MCF 10A (cell line): Measurements from ENCODE around the gene ATP5F1D. TPM values are rescaled to one million over a fixed set of nuclear protein-coding genes. Genes with fewer than 3 reads are reported as not detected.

Experiments used
- BruUV-seq: library from RNA; stranded (reverse); fragments of 400-500 nt; replicated peaks from 2 replicates; lab custom pipeline; 2021; lab: Mats Ljungman, UMichigan
- CTCF ChIA-PET: fragments of 300-600 bp; sonication (Branson Sonifier 250); formaldehyde crosslinking; extraction: SDS; loops from one replicate; lab custom pipeline; 2021; ENCODE audit warnings: antibody characterized with exemption, inconsistent platforms; lab: Yijun Ruan, JAX
- POLR2A ChIA-PET: fragments of 300-600, 350-650 bp; sonication (Branson Sonifier 250); formaldehyde crosslinking; extraction: SDS; loops from one replicate; lab custom pipeline; 2020; ENCODE audit warnings: antibody characterized with exemption, inconsistent platforms; lab: Yijun Ruan, JAX
- DNase-seq: peaks from one replicate; pipeline ENCODE4 v3.0.0-alpha.2; 2018; ENCODE audit not compliant: unreplicated experiment
- H3K27ac Mint-ChIP-seq: one replicate; pipeline ENCODE4 v1.8.0; 2022; ENCODE audit warnings: mild to moderate bottlenecking, low read depth, mixed read lengths; ENCODE audit not compliant: unreplicated experiment
- H3K27me3 Mint-ChIP-seq: one replicate; pipeline ENCODE4 v1.8.0; 2022; ENCODE audit warnings: mixed read lengths; ENCODE audit not compliant: insufficient read depth, unreplicated experiment
- H3K36me3 Mint-ChIP-seq: one replicate; pipeline ENCODE4 v1.8.0; 2022; ENCODE audit warnings: mild to moderate bottlenecking, moderate library complexity, mixed read lengths; ENCODE audit not compliant: insufficient read depth, unreplicated experiment
- H3K4me1 Mint-ChIP-seq: one replicate; pipeline ENCODE4 v1.8.0; 2022; ENCODE audit warnings: mixed read lengths; ENCODE audit not compliant: insufficient read depth, unreplicated experiment
- H3K4me3 Mint-ChIP-seq: one replicate; pipeline ENCODE4 v1.8.0; 2022; ENCODE audit warnings: mild to moderate bottlenecking, moderate library complexity, mixed read lengths; ENCODE audit not compliant: unreplicated experiment
- H3K9me3 Mint-ChIP-seq: one replicate; pipeline ENCODE4 v1.8.0; 2022; ENCODE audit warnings: mixed read lengths; ENCODE audit not compliant: unreplicated experiment
- intact Hi-C: fragments of 100-400 bp; cut with micrococcal nuclease; formaldehyde crosslinking; loops from 2 replicates; pipeline ENCODE4 v1.14.1; 2022
- total RNA-seq: library from RNA; stranded (reverse); gene quantifications from 2 replicates; pipeline ENCODE4 v1.2.3, GENCODE V29; 2022
- TF ChIP-seq, protein P1 (sequence below): fragments of 200-600 bp; IDR thresholded peaks from one replicate; pipeline ENCODE4 v1.8.0; 2022; ENCODE audit warnings: antibody characterized with exemption, mild to moderate bottlenecking; ENCODE audit not compliant: unreplicated experiment

Gene ATP5F1D
- total RNA-seq, 1 experiment from 2014 or later = 258 TPM

- Mint-ChIP-seq H3K27me3 (no peaks in the 10 kb centered on the region), H3K36me3 (peaks cover 59% of the 10 kb centered on the region), H3K9me3 (no peaks in the 10 kb centered on the region), H3K4me3 (peak overlapping the region; percentile 86), H3K27ac (no peak overlapping the region), H3K4me1 (peaks cover 5% of the 10 kb centered on the region)
- TF ChIP-seq, protein P1, sequence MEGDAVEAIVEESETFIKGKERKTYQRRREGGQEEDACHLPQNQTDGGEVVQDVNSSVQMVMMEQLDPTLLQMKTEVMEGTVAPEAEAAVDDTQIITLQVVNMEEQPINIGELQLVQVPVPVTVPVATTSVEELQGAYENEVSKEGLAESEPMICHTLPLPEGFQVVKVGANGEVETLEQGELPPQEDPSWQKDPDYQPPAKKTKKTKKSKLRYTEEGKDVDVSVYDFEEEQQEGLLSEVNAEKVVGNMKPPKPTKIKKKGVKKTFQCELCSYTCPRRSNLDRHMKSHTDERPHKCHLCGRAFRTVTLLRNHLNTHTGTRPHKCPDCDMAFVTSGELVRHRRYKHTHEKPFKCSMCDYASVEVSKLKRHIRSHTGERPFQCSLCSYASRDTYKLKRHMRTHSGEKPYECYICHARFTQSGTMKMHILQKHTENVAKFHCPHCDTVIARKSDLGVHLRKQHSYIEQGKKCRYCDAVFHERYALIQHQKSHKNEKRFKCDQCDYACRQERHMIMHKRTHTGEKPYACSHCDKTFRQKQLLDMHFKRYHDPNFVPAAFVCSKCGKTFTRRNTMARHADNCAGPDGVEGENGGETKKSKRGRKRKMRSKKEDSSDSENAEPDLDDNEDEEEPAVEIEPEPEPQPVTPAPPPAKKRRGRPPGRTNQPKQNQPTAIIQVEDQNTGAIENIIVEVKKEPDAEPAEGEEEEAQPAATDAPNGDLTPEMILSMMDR = no peak
- POLR2A ChIA-PET = interaction anchor here (0.8 to 2.2 kb wide), 3 partner anchors 17 to 312 kb away, joined by 3 to 17 read pairs (median 7); partner anchors contain the start of gene CIRBP
- DNase-seq = no peak
- BruUV-seq = no TSS peak
- CTCF ChIA-PET = no interaction called here
- intact Hi-C loops = loop anchor here (1.0 kb wide), 1 partner anchor 16 kb away; no protein-coding TSS in a partner anchor
Observed at GRCh38 chr19:1249990-1250436, 8.5 kb downstream of the ATP5F1D start.

DNA sequence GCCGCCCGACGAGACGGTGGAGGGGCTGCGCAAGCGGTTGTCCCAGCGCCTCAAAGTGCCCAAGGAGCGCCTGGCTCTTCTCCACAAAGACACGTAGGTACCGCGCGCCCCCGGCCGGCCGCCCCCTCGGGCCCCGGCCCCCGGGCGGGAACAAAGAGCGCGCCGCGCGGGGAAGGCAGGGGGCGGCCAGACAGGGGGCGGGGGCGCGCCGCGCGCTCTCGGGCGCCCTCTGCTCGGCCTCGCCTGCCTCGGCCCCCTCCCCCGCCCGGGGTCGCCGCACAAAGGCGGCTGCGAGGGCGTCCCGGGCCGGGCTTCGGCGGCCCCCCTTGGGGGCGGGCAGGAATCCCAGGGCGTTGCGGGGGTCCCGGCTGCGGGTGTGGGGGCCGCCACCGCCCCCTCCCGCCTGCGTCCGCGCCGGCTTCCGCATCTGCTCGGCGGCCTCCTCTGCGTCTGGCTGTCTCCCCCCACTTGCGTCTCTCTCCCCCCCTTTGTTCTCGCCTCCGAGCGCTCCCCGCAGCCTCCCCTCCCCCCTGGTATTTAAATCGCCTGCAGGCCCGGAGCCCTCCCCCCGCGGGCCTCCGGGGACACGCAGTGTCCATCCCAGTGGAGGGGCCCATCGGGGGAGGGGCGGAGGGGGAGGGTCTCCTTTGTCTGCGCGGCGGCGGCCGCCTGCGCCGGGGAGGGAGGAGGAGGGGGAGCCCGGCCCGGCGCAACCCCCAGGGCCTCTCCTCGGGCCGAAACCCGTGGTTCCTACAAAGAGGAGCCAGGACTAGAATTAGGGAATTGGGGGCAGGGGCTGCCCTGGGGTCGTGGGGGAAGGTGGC lies 9.1 kb downstream of the ATP5F1D start:
- Mint-ChIP-seq H3K36me3 (peaks cover 65% of the 10 kb centered on the region), H3K9me3 (no peaks in the 10 kb centered on the region), H3K27me3 (no peaks in the 10 kb centered on the region), H3K27ac (peak overlapping the region; percentile 86), H3K4me3 (peak overlapping the region; percentile 86), H3K4me1 (peaks cover 5% of the 10 kb centered on the region)
- BruUV-seq = no TSS peak
- TF ChIP-seq, protein P1 = no peak
- ChIA-PET CTCF (no interaction called here), POLR2A (interaction anchor here (0.6 to 2.7 kb wide), 6 partner anchors 9 to 644 kb away, joined by 3 to 62 read pairs (median 5); partner anchors contain the start of gene CIRBP)
- intact Hi-C loops = no loop called here
- no peak for DNase-seq

DNA sequence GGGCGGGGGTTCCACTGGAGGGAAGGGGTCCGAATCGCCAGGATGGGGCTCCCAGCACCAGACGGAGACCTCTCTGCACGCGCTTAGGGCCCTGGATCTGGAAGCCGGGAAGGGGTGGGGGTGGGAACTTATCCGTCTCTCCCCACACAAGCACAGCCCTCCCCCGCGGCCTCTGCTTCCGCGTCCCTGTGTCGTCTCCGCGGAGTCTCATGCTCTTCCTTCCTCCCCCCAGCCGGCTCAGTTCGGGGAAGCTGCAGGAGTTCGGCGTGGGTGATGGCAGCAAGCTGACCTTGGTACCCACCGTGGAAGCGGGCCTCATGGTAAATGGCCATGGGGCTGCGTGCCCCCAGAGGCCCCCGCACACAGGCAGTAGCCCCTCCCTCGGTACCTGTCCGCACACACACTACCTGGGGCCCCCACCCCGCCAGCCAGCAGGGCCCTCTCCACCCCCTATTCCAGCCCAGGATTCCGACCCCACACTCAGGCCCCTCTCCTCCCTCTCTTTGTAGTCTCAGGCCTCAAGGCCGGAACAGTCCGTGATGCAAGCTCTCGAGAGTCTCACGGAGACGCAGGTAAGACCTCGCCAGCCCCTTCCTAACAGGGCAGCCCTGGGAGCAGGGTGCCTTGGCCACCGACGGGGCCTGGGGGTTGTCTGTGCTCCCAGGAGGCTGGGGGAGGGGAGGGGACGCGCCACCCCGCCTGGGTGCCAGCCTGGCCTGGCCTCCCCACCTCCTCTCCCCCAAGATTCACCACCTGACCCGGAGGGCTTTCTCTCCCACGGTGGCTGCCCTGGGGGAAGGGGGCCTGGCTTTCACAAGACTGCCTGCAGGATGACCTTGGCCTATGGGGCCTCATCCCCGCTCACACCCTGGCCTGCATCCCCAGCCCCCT lies 10.0 kb downstream of the ATP5F1D start:
- Mint-ChIP-seq H3K4me3 (peak overlapping the region; percentile 86), H3K27ac (peak overlapping the region; percentile 86), H3K9me3 (no peaks in the 10 kb centered on the region), H3K27me3 (no peaks in the 10 kb centered on the region), H3K36me3 (peaks cover 68% of the 10 kb centered on the region), H3K4me1 (peaks cover 5% of the 10 kb centered on the region)
- TF ChIP-seq, protein P1 = no peak
- intact Hi-C loops = no loop called here
- ChIA-PET CTCF (interaction anchor here (0.6 to 0.7 kb wide), 2 partner anchors 14 to 16 kb away, joined by 3 to 5 read pairs; no protein-coding TSS in a partner anchor), POLR2A (interaction anchor here (0.6 to 2.9 kb wide), 7 partner anchors 8 to 645 kb away, joined by 3 to 89 read pairs (median 4); partner anchors contain the start of gene CIRBP)
- DNase-seq = peak; percentile 67
- BruUV-seq = TSS peak; percentile 40
